T-helper 2 cell treated with Interferon-gamma antibody and Interleukin-4, amounts not matched to agents 100 ng/mL and 5 ng/mL, for 36 hours (primary cell): Measurements from ENCODE around the gene MEIOB. TPM values are rescaled to one million over a fixed set of nuclear protein-coding genes. Genes with fewer than 3 reads are reported as not detected.
"Not testable (repeated sequence)": the region's sequence is repeated elsewhere in the genome, so short reads cannot be mapped to it uniquely, and the experiment has no call there.

Source experiments
- intact Hi-C: fragments of 100-400 bp; cut with micrococcal nuclease; formaldehyde crosslinking; loops from one replicate; pipeline ENCODE4 v1.15.1; 2023
- total RNA-seq: library from RNA; stranded (reverse); gene quantifications from 2 replicates; pipeline ENCODE4 v1.2.3, GENCODE V29; 2022

The MEIOB gene
- not detected in 2 replicates for total RNA-seq

- intact Hi-C loops, result no loop called here
These were observed at the start of gene MEIOB for GRCh38 chr16:1871974-1872635. Gene MEIOB, minus strand, starts transcription at chr16:1872164. Its CDS starts 3,989 bp downstream, at chr16:1868175.

- intact Hi-C loops, result no loop called here
These were observed 48.8 kb upstream of the MEIOB start for GRCh38 chr16:1920727-1921171.

DNA sequence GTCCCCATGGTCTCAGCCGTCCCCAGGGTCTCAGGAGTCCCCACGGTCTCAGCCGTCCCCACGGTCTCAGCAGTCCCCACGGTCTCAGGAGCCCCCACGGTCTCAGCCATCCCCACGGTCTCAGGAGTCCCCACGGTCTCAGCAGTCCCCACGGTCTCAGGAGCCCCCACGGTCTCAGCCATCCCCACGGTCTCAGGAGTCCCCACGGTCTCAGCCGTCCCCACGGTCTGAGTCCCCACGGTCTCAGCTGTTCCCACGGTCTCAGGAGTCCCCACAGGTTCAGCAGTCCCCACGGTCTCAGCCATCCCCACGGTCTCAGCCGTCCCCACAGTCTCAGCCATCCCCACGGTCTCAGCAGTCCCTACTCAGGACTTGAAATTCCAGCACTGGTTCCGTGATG lies 48.2 kb upstream of the MEIOB start:
- intact Hi-C loops, result not testable (repeated sequence)

DNA sequence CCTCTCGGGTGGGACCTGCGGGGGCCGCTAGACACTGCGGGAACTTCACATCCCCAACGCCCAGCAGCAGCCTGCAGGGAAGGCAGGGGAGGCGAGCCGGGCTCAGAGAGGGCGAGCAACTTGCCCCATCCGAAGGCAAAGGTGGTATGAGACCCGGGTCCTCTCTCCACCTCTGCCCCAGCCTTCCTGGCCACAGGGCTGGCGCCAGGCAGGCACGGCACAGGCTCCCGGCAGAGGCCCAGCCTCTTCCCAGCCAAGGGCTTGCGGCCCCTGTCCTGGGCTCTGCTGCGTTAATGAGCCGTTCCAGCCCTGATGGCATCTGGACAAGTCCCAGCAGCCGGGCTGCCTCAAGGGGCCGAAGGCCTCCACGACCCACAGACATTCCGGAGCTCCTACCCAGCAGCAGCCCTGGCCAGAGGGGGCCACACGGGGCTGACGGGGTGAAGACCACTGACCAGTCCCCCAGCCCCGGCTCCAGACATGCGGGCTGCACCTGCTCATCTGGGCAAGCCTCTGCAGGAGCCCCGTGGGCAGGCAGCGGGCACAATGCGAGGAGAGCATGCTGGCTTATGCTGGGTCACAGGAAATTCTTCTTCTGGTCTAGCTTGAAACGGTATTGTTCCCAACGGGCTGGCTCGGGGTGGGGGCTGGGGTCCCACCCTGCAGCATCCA lies 47.5 kb upstream of the MEIOB start:
- intact Hi-C loops, result no loop called here

- intact Hi-C loops, result no loop called here
These were observed 46.7 kb upstream of the MEIOB start, which contains the start of gene HS3ST6 for GRCh38 chr16:1918351-1919326. Gene HS3ST6, minus strand, starts transcription at chr16:1918415. Its CDS starts 92 bp downstream, at chr16:1918323.

GRCh38 chr16:1917665-1918350 lies 45.8 kb upstream of the MEIOB start:
- intact Hi-C loops, result no loop called here

DNA sequence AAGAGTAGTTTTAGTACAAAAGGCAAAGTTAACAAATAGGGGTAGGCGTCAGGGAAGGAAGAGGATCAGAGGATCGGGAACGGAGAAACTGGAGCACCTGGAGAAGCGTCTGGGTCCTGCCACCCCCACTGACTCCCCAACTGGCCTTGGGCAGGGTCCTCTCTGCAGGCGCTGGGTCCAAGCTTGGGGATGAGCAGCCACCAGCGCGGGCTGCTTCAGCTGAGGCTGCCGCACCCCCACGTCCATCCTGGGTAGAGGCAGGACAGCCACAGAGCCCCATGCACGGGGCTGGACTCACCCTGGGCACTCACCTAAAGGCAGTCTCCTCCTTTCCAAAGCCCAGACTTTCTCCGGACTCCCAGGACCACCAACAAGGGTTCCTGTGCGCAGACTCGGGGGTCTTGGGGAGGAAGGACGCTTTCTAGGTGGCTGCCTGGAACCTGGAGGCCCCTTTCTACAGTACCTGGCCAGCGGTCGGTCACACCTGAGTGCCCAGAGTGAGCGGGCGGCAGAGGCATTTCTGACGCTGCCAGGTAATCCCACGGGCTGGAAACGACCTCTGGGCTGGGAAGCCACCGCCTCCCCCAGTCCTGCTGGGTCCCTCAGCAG lies 45.2 kb upstream of the MEIOB start:
- intact Hi-C loops, result no loop called here

DNA sequence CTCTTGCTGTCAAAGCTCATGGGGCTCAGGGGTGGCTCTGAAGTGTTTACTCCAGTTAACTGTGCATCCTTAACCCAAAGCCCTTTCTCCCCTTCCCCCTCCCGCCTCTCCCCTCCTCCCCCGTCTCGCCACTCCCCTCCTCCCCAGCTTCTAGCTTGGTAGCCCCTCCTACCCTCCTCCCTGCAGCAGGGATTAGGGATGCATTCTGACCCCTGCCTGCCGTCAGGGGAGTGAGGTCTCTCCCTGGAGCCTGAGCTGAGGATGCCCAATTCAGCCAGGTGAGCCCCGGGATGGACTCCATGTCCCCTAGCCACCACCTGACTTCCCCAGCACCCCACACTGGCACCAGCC lies 44.7 kb upstream of the MEIOB start:
- intact Hi-C loops, result no loop called here

- intact Hi-C loops, result no loop called here
These were observed 44.0 kb upstream of the MEIOB start for GRCh38 chr16:1915732-1916639.

GRCh38 chr16:1914988-1915387 lies 43.0 kb upstream of the MEIOB start:
- intact Hi-C loops, result no loop called here

DNA sequence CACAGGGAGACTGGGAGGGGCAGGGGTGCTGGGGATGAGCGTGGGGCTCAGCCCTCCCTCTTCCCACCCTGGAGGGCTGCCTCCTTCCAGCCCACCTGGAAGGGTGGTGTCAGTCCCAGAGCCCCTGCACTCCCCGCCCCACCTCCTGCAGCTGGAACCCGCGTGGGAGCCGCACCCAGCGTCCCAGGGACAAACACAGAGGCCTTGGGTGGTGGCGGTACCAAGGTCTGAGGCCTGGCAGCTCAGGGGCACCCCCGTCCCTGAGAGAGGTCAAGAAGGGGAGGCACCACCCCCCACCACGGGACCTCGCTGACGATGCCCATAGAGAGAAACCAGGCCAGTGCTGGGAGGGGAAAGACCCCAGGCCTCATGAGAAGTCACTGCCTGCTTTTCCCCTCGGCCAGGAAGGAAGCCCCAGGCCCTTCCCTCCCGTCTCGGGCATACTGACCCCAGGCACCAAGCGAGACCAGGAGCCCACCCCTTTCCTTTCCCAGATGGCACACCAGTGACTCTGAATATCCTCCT lies 42.2 kb upstream of the MEIOB start:
- intact Hi-C loops, result no loop called here

GRCh38 chr16:1913327-1914083 lies 41.5 kb upstream of the MEIOB start:
- intact Hi-C loops, result no loop called here

GRCh38 chr16:1912215-1912543 lies 40.2 kb upstream of the MEIOB start:
- intact Hi-C loops, result no loop called here

GRCh38 chr16:1911467-1912214 lies 39.7 kb upstream of the MEIOB start:
- intact Hi-C loops, result no loop called here

- intact Hi-C loops, result no loop called here
These were observed 37.7 kb upstream of the MEIOB start for GRCh38 chr16:1909561-1910231.

- intact Hi-C loops, result no loop called here
These were observed 37.0 kb upstream of the MEIOB start for GRCh38 chr16:1908983-1909382.

GRCh38 chr16:1908184-1908583 lies 36.2 kb upstream of the MEIOB start:
- intact Hi-C loops, result no loop called here
